ENCODE results near the gene KIAA0232.

GRCh38 chr4:6926081-6926480 lies 143.6 kb downstream of the KIAA0232 start:
- no peak for TF ChIP-seq POLR2A (IDR thresholded peaks at IDR 0.05; ENCODE audit: low read depth, low read length)
- no peak for TF ChIP-seq POLR2AphosphoS5 (IDR thresholded peaks at IDR 0.05; ENCODE audit: low read depth, low read length)
